ENCODE measurements around the gene NCDN. TPM values are rescaled to one million over a fixed set of nuclear protein-coding genes. Genes with fewer than 3 reads are reported as not detected.

NCDN gene
- total RNA-seq, 1 experiment from 2014 or later = 22.4 TPM

- H3K4me3 ChIP-seq = peak overlapping the region; percentile 26; the same call in 1 of the 2 replicates
- DNase-seq = no peak
- H3K9me3 ChIP-seq = no peaks in the 10 kb centered on the region
- H3K36me3 ChIP-seq = peaks cover 48% of the 10 kb centered on the region
- no peaks in the 10 kb centered on the region for H3K27me3 ChIP-seq
Observed at GRCh38 chr1:35561297-35561971, 3.8 kb downstream of the NCDN start.

GRCh38 chr1:35561972-35562680 is 4.5 kb downstream of the NCDN start:
- no peak for DNase-seq
- no peak overlapping the region for H3K4me3 ChIP-seq

GRCh38 chr1:35563166-35563565 is 5.6 kb downstream of the NCDN start:
- H3K27me3 ChIP-seq = no peaks in the 10 kb centered on the region
- H3K4me3 ChIP-seq = no peak overlapping the region
- DNase-seq = no peak
- no peaks in the 10 kb centered on the region for H3K9me3 ChIP-seq
- peaks cover 50% of the 10 kb centered on the region for H3K36me3 ChIP-seq

More at GRCh38 chr1:35561972-35562680, 4.5 kb downstream of the NCDN start:
- peaks cover 50% of the 10 kb centered on the region for H3K36me3 ChIP-seq
- no peaks in the 10 kb centered on the region for H3K9me3 ChIP-seq
- no peaks in the 10 kb centered on the region for H3K27me3 ChIP-seq

- peaks cover 50% of the 10 kb centered on the region for H3K36me3 ChIP-seq
- no peak overlapping the region for H3K4me3 ChIP-seq
- no peaks in the 10 kb centered on the region for H3K27me3 ChIP-seq
- DNase-seq = peak; percentile 68
- no peaks in the 10 kb centered on the region for H3K9me3 ChIP-seq
Observed at GRCh38 chr1:35564037-35564883, 6.7 kb downstream of the NCDN start.

- no peaks in the 10 kb centered on the region for H3K9me3 ChIP-seq
- H3K36me3 ChIP-seq = peaks cover 50% of the 10 kb centered on the region
- no peak overlapping the region for H3K4me3 ChIP-seq
- H3K27me3 ChIP-seq = no peaks in the 10 kb centered on the region
- no peak for DNase-seq
Observed at GRCh38 chr1:35564884-35565741, 7.5 kb downstream of the NCDN start.

GRCh38 chr1:35565742-35566133 is 8.1 kb downstream of the NCDN start:
- Histone ChIP-seq H3K9me3 (no peaks in the 10 kb centered on the region), H3K27me3 (no peaks in the 10 kb centered on the region), H3K36me3 (peaks cover 44% of the 10 kb centered on the region), H3K4me3 (no peak overlapping the region)
- DNase-seq = no peak

- peaks cover 20% of the 10 kb centered on the region for H3K36me3 ChIP-seq
- no peak overlapping the region for H3K4me3 ChIP-seq
- no peaks in the 10 kb centered on the region for H3K27me3 ChIP-seq
- DNase-seq = no peak
- H3K9me3 ChIP-seq = no peaks in the 10 kb centered on the region
Observed at GRCh38 chr1:35567947-35568558, 10.5 kb downstream of the NCDN start.

- DNase-seq = peak; percentile 45
- peaks cover 12% of the 10 kb centered on the region for H3K36me3 ChIP-seq
- H3K27me3 ChIP-seq = no peaks in the 10 kb centered on the region
- H3K4me3 ChIP-seq = no peak overlapping the region
- H3K9me3 ChIP-seq = no peaks in the 10 kb centered on the region
Observed at GRCh38 chr1:35568975-35569395, 11.4 kb downstream of the NCDN start.

GRCh38 chr1:35569936-35570335 is 12.3 kb downstream of the NCDN start:
- Histone ChIP-seq H3K4me3 (no peak overlapping the region), H3K36me3 (peaks cover 5% of the 10 kb centered on the region), H3K27me3 (no peaks in the 10 kb centered on the region), H3K9me3 (no peaks in the 10 kb centered on the region)
- DNase-seq = peak; percentile 26

GRCh38 chr1:35570589-35571137 is 13.1 kb downstream of the NCDN start:
- peaks cover 3% of the 10 kb centered on the region; the same call in 1 of the 2 replicates for H3K36me3 ChIP-seq
- H3K4me3 ChIP-seq = no peak overlapping the region
- H3K9me3 ChIP-seq = no peaks in the 10 kb centered on the region
- H3K27me3 ChIP-seq = no peaks in the 10 kb centered on the region
- no peak for DNase-seq

GRCh38 chr1:35571263-35571662 is 13.7 kb downstream of the NCDN start:
- H3K9me3 ChIP-seq = no peaks in the 10 kb centered on the region
- H3K27me3 ChIP-seq = no peaks in the 10 kb centered on the region
- peaks cover 3% of the 10 kb centered on the region; the same call in 1 of the 2 replicates for H3K36me3 ChIP-seq

GRCh38 chr1:35572296-35572695 is 14.7 kb downstream of the NCDN start:
- Histone ChIP-seq H3K27me3 (no peaks in the 10 kb centered on the region), H3K9me3 (no peaks in the 10 kb centered on the region), H3K4me3 (no peak overlapping the region), H3K36me3 (no peaks in the 10 kb centered on the region)
- DNase-seq = no peak

More at GRCh38 chr1:35571263-35571662, 13.7 kb downstream of the NCDN start:
- H3K4me3 ChIP-seq = no peak overlapping the region
- DNase-seq = no peak

GRCh38 chr1:35573198-35574124 is 15.9 kb downstream of the NCDN start, which contains the start of gene TFAP2E:
Gene TFAP2E (plus strand): TSS chr1:35573314. CDS start chr1:35573578, 264 bp downstream.
- H3K9me3 ChIP-seq = no peaks in the 10 kb centered on the region
- no peaks in the 10 kb centered on the region for H3K36me3 ChIP-seq
- DNase-seq = peak; percentile 58
- peak within 1 kb of the TSS; percentile 52 for H3K4me3 ChIP-seq
- H3K27me3 ChIP-seq = no peaks in the 10 kb centered on the region

- no peaks in the 10 kb centered on the region for H3K9me3 ChIP-seq
- no peaks in the 10 kb centered on the region for H3K27me3 ChIP-seq
- no peaks in the 10 kb centered on the region for H3K36me3 ChIP-seq
- no peak for DNase-seq
- no peak overlapping the region for H3K4me3 ChIP-seq
Observed at GRCh38 chr1:35574125-35574654, 16.6 kb downstream of the NCDN start.
